ENCODE results near the gene EEF1AKMT4.
"Not testable (repeated sequence)": the region's sequence is repeated elsewhere in the genome, so short reads cannot be mapped to it uniquely, and the experiment has no call there.

Gene EEF1AKMT4

GRCh38 chr3:184259878-184260723 is 10.6 kb downstream of the EEF1AKMT4 start:
- DNase-seq (ENCODE audit: low read depth) = no peak

- DNase-seq (ENCODE audit: low read depth) = no peak
These were observed 11.3 kb downstream of the EEF1AKMT4 start for GRCh38 chr3:184260724-184261269.

- DNase-seq (ENCODE audit: low read depth) = no peak
These were observed 11.9 kb downstream of the EEF1AKMT4 start, which contains the start of gene CAMK2N2 for GRCh38 chr3:184261270-184261853. TSS of gene CAMK2N2 (minus strand) at chr3:184261553. CDS start at chr3:184261285, 268 bp downstream.

- no peak for DNase-seq (ENCODE audit: low read depth)
These were observed 12.6 kb downstream of the EEF1AKMT4 start for GRCh38 chr3:184261854-184262763.

GRCh38 chr3:184262764-184263179 is 13.3 kb downstream of the EEF1AKMT4 start:
- DNase-seq (ENCODE audit: low read depth) = no peak

- not testable (repeated sequence) for DNase-seq (ENCODE audit: low read depth)
These were observed 17.8 kb downstream of the EEF1AKMT4 start for GRCh38 chr3:184267249-184267648.

- DNase-seq (ENCODE audit: low read depth) = no peak
These were observed 22.8 kb downstream of the EEF1AKMT4 start for GRCh38 chr3:184272269-184272668.

- no peak for DNase-seq (ENCODE audit: low read depth)
These were observed 25.9 kb downstream of the EEF1AKMT4 start for GRCh38 chr3:184275381-184275701.

- DNase-seq (ENCODE audit: low read depth) = no peak
These were observed 26.8 kb downstream of the EEF1AKMT4 start, which contains the start of gene ECE2 for GRCh38 chr3:184275961-184276910. TSS of gene ECE2 (plus strand) at chr3:184276022. CDS start at chr3:184276154, 132 bp downstream.

GRCh38 chr3:184277366-184277765 is 27.9 kb downstream of the EEF1AKMT4 start:
- DNase-seq (ENCODE audit: low read depth) = no peak

- no peak for DNase-seq (ENCODE audit: low read depth)
These were observed 33.5 kb downstream of the EEF1AKMT4 start for GRCh38 chr3:184282941-184283340.

GRCh38 chr3:184283681-184284080 is 34.2 kb downstream of the EEF1AKMT4 start:
- DNase-seq (ENCODE audit: low read depth) = no peak

- DNase-seq (ENCODE audit: low read depth) = no peak
These were observed 35.2 kb downstream of the EEF1AKMT4 start for GRCh38 chr3:184284696-184285095.

GRCh38 chr3:184289426-184289938 is 40.0 kb downstream of the EEF1AKMT4 start:
- peak; percentile 48 for DNase-seq (ENCODE audit: low read depth)

- DNase-seq (ENCODE audit: low read depth) = no peak
These were observed 40.9 kb downstream of the EEF1AKMT4 start for GRCh38 chr3:184290331-184290730.

GRCh38 chr3:184291044-184291737 is 41.7 kb downstream of the EEF1AKMT4 start:
- no peak for DNase-seq (ENCODE audit: low read depth)

- no peak for DNase-seq (ENCODE audit: low read depth)
These were observed 42.4 kb downstream of the EEF1AKMT4 start for GRCh38 chr3:184291738-184292445.

GRCh38 chr3:184295771-184296170 is 46.3 kb downstream of the EEF1AKMT4 start:
- DNase-seq (ENCODE audit: low read depth) = no peak

GRCh38 chr3:184296616-184297015 is 47.1 kb downstream of the EEF1AKMT4 start:
- DNase-seq (ENCODE audit: low read depth) = no peak
